Psoas muscle (tissue), 8 donors: ENCODE measurements around the gene CNDP1. TPM values are rescaled to one million over a fixed set of nuclear protein-coding genes. Genes with fewer than 3 reads are reported as not detected.

Experiments
- ATAC-seq, 4 donors: fragments of 200-7000 bp; cut with Tn5 transposase; one replicate each; pipeline ENCODE4 v1.9.1; 2020; ENCODE audit warnings: moderate library complexity in 3 of 4, mild to moderate bottlenecking in 2 of 4
- DNase-seq, 2 donors: peaks; one replicate each; pipeline ENCODE4 v3.0.0-alpha.2; 2020
- H3K27ac ChIP-seq: fragments of 200-600 bp; one replicate; pipeline ENCODE4 v1.8.0; 2022
- H3K27me3 ChIP-seq, 3 donors: fragments of 200-600 bp in 1 of 3; one replicate each; pipeline versions ENCODE4 v1.6.1 to v1.8.0; 2013 to 2022; ENCODE audit warnings: low read length in 2 of 3, mild to moderate bottlenecking in 2 of 3, moderate library complexity in 1 of 3; ENCODE audit not compliant: insufficient read depth in 3 of 3
- H3K36me3 ChIP-seq, 2 donors: fragments of 200-600 bp in 1 of 2; one replicate each; pipeline versions ENCODE4 v1.6.1 to v1.8.0; 2013 to 2022; ENCODE audit warnings: low read depth in 1 of 2, mild to moderate bottlenecking in 1 of 2, moderate library complexity in 1 of 2; ENCODE audit not compliant: insufficient read depth in 1 of 2
- H3K4me1 ChIP-seq: fragments of 200-600 bp; one replicate; pipeline ENCODE4 v1.8.0; 2022
- H3K4me3 ChIP-seq: fragments of 200-600 bp; one replicate; pipeline ENCODE4 v1.8.0; 2022; ENCODE audit warnings: mild to moderate bottlenecking
- H3K9me3 ChIP-seq: fragments of 200-600 bp; one replicate; pipeline ENCODE4 v1.8.0; 2022
- WGBS, 3 donors: extraction: QIAGEN DNeasy Blood & Tissue Kit; methylation state at CpG; one replicate each; pipeline versions ENCODE4 v1.1.6 to v1.1.7; 2013; 5-methylcytosine and 5-hydroxymethylcytosine counted together
- intact Hi-C, 2 donors: fragments of 100-400 bp; cut with DNase I; formaldehyde crosslinking; loops; one replicate each; pipeline versions ENCODE4 v1.11.0 to v1.14.2; 2022
- polyA plus RNA-seq, 3 donors: library from polyadenylated mRNA; stranded (reverse); fragments of 200-250 nt; gene quantifications; one replicate each; pipeline ENCODE4 v1.2.3, GENCODE V29; 2013
- total RNA-seq, 4 donors: library from RNA; stranded (reverse); fragmentation: NEBNext Ultra II Directional in 2 of 4; extraction: Animal tissue kit (Norgen Biotek cat#: 25700) in 2 of 4; gene quantifications; one replicate each; pipeline versions ENCODE4 v1.2.1 to v1.2.4, GENCODE V29; 2021 to 2023
- TF ChIP-seq, protein P1 (sequence below): fragments of 200-600 bp; IDR thresholded peaks from one replicate; pipeline ENCODE4 v1.8.0; 2022; ENCODE audit warnings: antibody characterized with exemption
- donor health status: healthy with polysubstance abuse.
- donor health status: DM: no; HTN: no; CAD: no; lungs with moderate emphysema.
- donor health status: Bipolar disorder and iron deficiency.
- donor health status: healthy.
- donor health status: DM: yes; HTN: yes; CAD: no.
- donor health status: DM: no; HTN: no; CAD: no.
- donor health status: DM: no; HTN: no; CAD: no.
- donor health status: DM: yes; HTN: yes; CAD: no.

The CNDP1 gene
- total and polyA plus RNA-seq, 7 donors = 0.04 TPM; not detected in 6

DNA sequence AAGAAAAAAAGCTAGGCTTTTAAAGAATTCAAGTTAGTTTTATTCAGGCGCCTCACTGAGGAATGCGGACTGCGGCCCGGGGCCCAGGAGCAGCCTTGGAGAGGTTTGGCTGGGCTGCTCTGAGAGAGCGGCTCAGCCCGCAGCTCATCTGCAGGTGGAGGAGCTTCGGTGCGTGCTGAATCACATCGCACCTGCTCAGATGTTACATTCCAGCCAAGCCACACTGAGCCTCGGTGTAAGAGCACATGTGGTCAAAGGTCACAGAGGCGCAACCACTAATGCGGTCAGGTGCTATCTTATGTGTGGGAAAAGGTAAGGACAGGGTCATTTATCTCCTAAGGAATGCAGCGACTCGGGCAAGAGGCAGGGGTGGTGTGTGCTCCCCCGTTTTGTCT lies 17.1 kb upstream of the CNDP1 start:
- no peak overlapping the region for H3K4me3 ChIP-seq
- DNase-seq = no peak
- WGBS, 3 donors = 92 to 95% (median 93%) methylated on average over 15 of the region's 15 CpGs
- no peaks in the 10 kb centered on the region for H3K4me1 ChIP-seq
- H3K36me3 ChIP-seq = peaks cover 0 to 94% of the 10 kb centered on the region in 2 donors
- ATAC-seq = no peak
- H3K27ac ChIP-seq = no peak overlapping the region
- intact Hi-C loops = no loop called here
- H3K9me3 ChIP-seq = no peaks in the 10 kb centered on the region
- no peaks in the 10 kb centered on the region for H3K27me3 ChIP-seq
- TF ChIP-seq, protein P1, sequence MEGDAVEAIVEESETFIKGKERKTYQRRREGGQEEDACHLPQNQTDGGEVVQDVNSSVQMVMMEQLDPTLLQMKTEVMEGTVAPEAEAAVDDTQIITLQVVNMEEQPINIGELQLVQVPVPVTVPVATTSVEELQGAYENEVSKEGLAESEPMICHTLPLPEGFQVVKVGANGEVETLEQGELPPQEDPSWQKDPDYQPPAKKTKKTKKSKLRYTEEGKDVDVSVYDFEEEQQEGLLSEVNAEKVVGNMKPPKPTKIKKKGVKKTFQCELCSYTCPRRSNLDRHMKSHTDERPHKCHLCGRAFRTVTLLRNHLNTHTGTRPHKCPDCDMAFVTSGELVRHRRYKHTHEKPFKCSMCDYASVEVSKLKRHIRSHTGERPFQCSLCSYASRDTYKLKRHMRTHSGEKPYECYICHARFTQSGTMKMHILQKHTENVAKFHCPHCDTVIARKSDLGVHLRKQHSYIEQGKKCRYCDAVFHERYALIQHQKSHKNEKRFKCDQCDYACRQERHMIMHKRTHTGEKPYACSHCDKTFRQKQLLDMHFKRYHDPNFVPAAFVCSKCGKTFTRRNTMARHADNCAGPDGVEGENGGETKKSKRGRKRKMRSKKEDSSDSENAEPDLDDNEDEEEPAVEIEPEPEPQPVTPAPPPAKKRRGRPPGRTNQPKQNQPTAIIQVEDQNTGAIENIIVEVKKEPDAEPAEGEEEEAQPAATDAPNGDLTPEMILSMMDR = no peak

GRCh38 chr18:74518456-74519295 lies 15.6 kb upstream of the CNDP1 start:
- WGBS, 3 donors = 84 to 85% (median 84%) methylated on average over 32 of the region's 32 CpGs
- intact Hi-C loops = no loop called here
- Histone ChIP-seq H3K4me3 (no peak overlapping the region), H3K27ac (no peak overlapping the region), H3K4me1 (peaks cover 3% of the 10 kb centered on the region), H3K27me3 (no peaks in the 10 kb centered on the region), H3K36me3 (peaks cover 0 to 79% of the 10 kb centered on the region in 2 donors), H3K9me3 (no peaks in the 10 kb centered on the region)
- TF ChIP-seq, protein P1 = no peak
- ATAC-seq = no peak
- DNase-seq = no peak

- Histone ChIP-seq H3K27me3 (no peaks in the 10 kb centered on the region), H3K9me3 (no peaks in the 10 kb centered on the region), H3K36me3 (peaks cover 0 to 73% of the 10 kb centered on the region in 2 donors), H3K4me3 (no peak overlapping the region), H3K4me1 (peaks cover 10% of the 10 kb centered on the region), H3K27ac (no peak overlapping the region)
- TF ChIP-seq, protein P1 = no peak
- ATAC-seq (no peak), DNase-seq (no peak)
- intact Hi-C loops = no loop called here
- 92 to 95% (median 94%) methylated on average over 17 to 18 of the region's 18 CpGs for WGBS, 3 donors
These were observed 14.8 kb upstream of the CNDP1 start for GRCh38 chr18:74519320-74520095.

GRCh38 chr18:74520096-74520833 lies 14.0 kb upstream of the CNDP1 start:
- no peak overlapping the region for H3K4me3 ChIP-seq
- no peak overlapping the region for H3K27ac ChIP-seq
- intact Hi-C loops = no loop called here
- TF ChIP-seq, protein P1 = no peak
- peaks cover 0 to 65% of the 10 kb centered on the region in 2 donors for H3K36me3 ChIP-seq
- no peaks in the 10 kb centered on the region for H3K27me3 ChIP-seq
- 87 to 89% (median 88%) methylated on average over 14 of the region's 14 CpGs for WGBS, 3 donors
- H3K4me1 ChIP-seq = peaks cover 10% of the 10 kb centered on the region
- no peak for ATAC-seq
- DNase-seq = no peak
- no peaks in the 10 kb centered on the region for H3K9me3 ChIP-seq
